ENCODE results near the gene ZNF236.
"Not testable (repeated sequence)": the region's sequence is repeated elsewhere in the genome, so short reads cannot be mapped to it uniquely, and the experiment has no call there.

ZNF236 gene

GRCh38 chr18:76822506-76823160, at the start of gene ZNF236:
Gene ZNF236 (plus strand): TSS chr18:76822557. CDS start chr18:76822608, 51 bp downstream.
- DNase-seq, result peak; percentile 16 to 62

- DNase-seq, result no peak
Observed at GRCh38 chr18:76772665-76773064, 49.7 kb upstream of the ZNF236 start.

- DNase-seq, result not testable (repeated sequence)
Observed at GRCh38 chr18:76777036-76777435, 45.3 kb upstream of the ZNF236 start.

- no peak for DNase-seq
Observed at GRCh38 chr18:76783786-76784484, 38.4 kb upstream of the ZNF236 start.

GRCh38 chr18:76785872-76786271, 36.5 kb upstream of the ZNF236 start:
- no peak for DNase-seq

GRCh38 chr18:76788571-76789317, 33.6 kb upstream of the ZNF236 start:
- no peak for DNase-seq

- DNase-seq, result no peak
Observed at GRCh38 chr18:76791106-76791505, 31.3 kb upstream of the ZNF236 start.

GRCh38 chr18:76791642-76792041, 30.7 kb upstream of the ZNF236 start:
- no peak for DNase-seq

- DNase-seq, result no peak
Observed at GRCh38 chr18:76794326-76794725, 28.0 kb upstream of the ZNF236 start.

GRCh38 chr18:76801567-76802505, 20.5 kb upstream of the ZNF236 start:
- peak in 1 of 2 donors; percentile 31 for DNase-seq

GRCh38 chr18:76803413-76803812, 18.9 kb upstream of the ZNF236 start:
- no peak for DNase-seq

- DNase-seq, result peak; percentile 28 to 78
Observed at GRCh38 chr18:76803814-76804213, 18.5 kb upstream of the ZNF236 start.

- no peak for DNase-seq
Observed at GRCh38 chr18:76805221-76805620, 17.1 kb upstream of the ZNF236 start.

- DNase-seq, result no peak
Observed at GRCh38 chr18:76806301-76806700, 16.1 kb upstream of the ZNF236 start.

GRCh38 chr18:76808561-76808960, 13.8 kb upstream of the ZNF236 start:
- no peak for DNase-seq

- not testable (repeated sequence) for DNase-seq
Observed at GRCh38 chr18:76811530-76811929, 10.8 kb upstream of the ZNF236 start.

- DNase-seq, result no peak
Observed at GRCh38 chr18:76814256-76814655, 8.1 kb upstream of the ZNF236 start.

GRCh38 chr18:76816127-76816526, 6.2 kb upstream of the ZNF236 start:
- no peak for DNase-seq

- DNase-seq, result no peak
Observed at GRCh38 chr18:76817888-76818611, 4.3 kb upstream of the ZNF236 start.

- no peak for DNase-seq
Observed at GRCh38 chr18:76819411-76820136, 2.8 kb upstream of the ZNF236 start.

- DNase-seq, result no peak
Observed at GRCh38 chr18:76821356-76821874, 942 bp upstream of the ZNF236 start.

Measured in bone marrow (tissue), 2 donors.